OCI-LY7 (cell line): ENCODE results near the gene EDNRA.

Experiments used
- CTCF ChIP-seq: fragments of 200-600 bp; sonication (generic); conservative IDR thresholded peaks from 2 replicates; pipeline ENCODE4 v1.5.1; 2014; ENCODE audit warnings: mild to moderate bottlenecking, antibody characterized with exemption, low read length, moderate library complexity, mixed read lengths
- EZH2phosphoT487 ChIP-seq: fragments of 200-600 bp; sonication (generic); IDR thresholded peaks from 2 replicates; pipeline ENCODE4 v1.6.1; 2018; ENCODE audit warnings: low read depth, borderline replicate concordance, mild to moderate bottlenecking, mixed run types, antibody characterized with exemption, low read length, moderate library complexity, mixed read lengths

GRCh38 chr4:147496500-147496899 lies 15.6 kb downstream of the EDNRA start:
- TF ChIP-seq CTCF, result no peak
- no peak for TF ChIP-seq EZH2phosphoT487
